Adrenal gland (tissue), 12 donors: Measurements from ENCODE around the gene DGKA. TPM values are rescaled to one million over a fixed set of nuclear protein-coding genes. Genes with fewer than 3 reads are reported as not detected.

Source experiments
- DNase-seq, 7 donors: peaks; one replicate each; pipeline ENCODE4 v3.0.0-alpha.2; 2019 to 2020
- H3K27ac ChIP-seq, 5 donors: fragments of 200-600 bp; sonication (generic) in 4 of 5; 1 replicate in 3 of 5; 2 replicates in 2 of 5; pipeline versions ENCODE4 v1.5.1 to v1.8.0; 2016 to 2020; ENCODE audit warnings: mild to moderate bottlenecking in 1 of 5
- H3K27me3 ChIP-seq: fragments of 200-600 bp; 2 replicates; pipeline ENCODE4 v1.8.0; 2021
- H3K36me3 ChIP-seq, 2 donors: fragments of 200-600 bp; replicated peaks in 1 of 2; 1 replicate in 1 of 2; 2 replicates in 1 of 2; pipeline versions ENCODE4 v1.5.1 to v1.8.0; 2018 to 2022
- H3K4me1 ChIP-seq, 2 donors: fragments of 200-600 bp; replicated peaks in 1 of 2; 1 replicate in 1 of 2; 2 replicates in 1 of 2; pipeline versions ENCODE4 v1.5.1 to v1.8.0; 2018 to 2021
- H3K4me3 ChIP-seq, 4 donors: fragments of 200-600 bp; sonication (generic) in 3 of 4; one replicate each; pipeline ENCODE4 v1.5.1; 2016 to 2018
- H3K9me3 ChIP-seq, 3 donors: fragments of 200-600 bp; sonication (generic) in 1 of 3; replicated peaks in 1 of 3; 1 replicate in 2 of 3; 2 replicates in 1 of 3; pipeline versions ENCODE4 v1.5.1 to v1.8.0; 2016 to 2021
- CTCF ChIP-seq, 6 experiments: fragments of 450-650 bp in 4 of 6; fragments of 200-600 bp in 2 of 6; sonication (generic) in 1 of 6; IDR thresholded peaks; 1 replicate in 5 of 6; 2 replicates in 1 of 6; pipeline versions ENCODE4 v1.5.1 to v1.8.0; 2016 to 2021; ENCODE audit warnings: antibody characterized with exemption in 6 of 6, mild to moderate bottlenecking in 2 of 6, moderate library complexity in 1 of 6
- POLR2A ChIP-seq, 2 donors: fragments of 450-650 bp; IDR thresholded peaks; one replicate each; pipeline ENCODE4 v1.6.1; 2017; ENCODE audit warnings: antibody characterized with exemption in 2 of 2, mild to moderate bottlenecking in 2 of 2, moderate library complexity in 1 of 2
- WGBS, 4 donors: extraction: QIAGEN DNeasy Blood & Tissue Kit in 2 of 4; methylation state at CpG; one replicate each; pipeline versions ENCODE4 v1.1.5 to v1.1.7; 2013 to 2017; 5-methylcytosine and 5-hydroxymethylcytosine counted together
- intact Hi-C, 2 donors: fragments of 100-400 bp; cut with DNase I; formaldehyde crosslinking; loops; one replicate each; pipeline versions ENCODE4 v1.14.1 to v1.15.0; 2022 to 2023
- polyA plus RNA-seq, 3 donors: library from polyadenylated mRNA; stranded (reverse); fragments of 200-250 nt in 2 of 3; fragments of 350-450 nt in 1 of 3; fragmentation: Illumina TruSeq in 1 of 3; extraction: RNeasy Lipid Tissue Mini Kit (QIAGEN cat#74804) in 1 of 3; gene quantifications; one replicate each; pipeline ENCODE4 v1.2.3, GENCODE V29; 2013 to 2014
- total RNA-seq, 9 donors: library from RNA; depleted of rRNA in 4 of 9; stranded (reverse); fragments of >200 nt in 4 of 9; fragments of 120-200 nt in 1 of 9; fragmentation: NEBNext Ultra II Directional in 1 of 9; extraction: Animal tissue kit (Norgen Biotek cat#: 25700) in 1 of 9; gene quantifications; one replicate each; pipeline versions ENCODE4 v1.1.0 to v1.2.4, GENCODE V29; 2013 to 2023
- donor health status: healthy with polysubstance abuse.
- donor health status: Bipolar disorder and iron deficiency.
- donor health status: DM: yes; HTN: yes; CAD: no.
- donor health status: DM: no; HTN: no; CAD: no.
- donor health status: DM: no; HTN: no; CAD: no.
- donor health status: DM: yes; HTN: yes; CAD: no.

Gene DGKA
- total and polyA plus RNA-seq, 12 donors = 16.0 to 116 (median 34.2) TPM

- Histone ChIP-seq H3K4me3 (no peak overlapping the region), H3K9me3 (no peaks in the 10 kb centered on the region), H3K27me3 (no peaks in the 10 kb centered on the region), H3K4me1 (no peaks in the 10 kb centered on the region), H3K36me3 (peaks cover 0 to 8% of the 10 kb centered on the region in 2 donors), H3K27ac (no peak overlapping the region)
- WGBS, 4 donors = 82 to 86% (median 84%) methylated on average over 6 of the region's 6 CpGs
- no peak for DNase-seq
- TF ChIP-seq CTCF (IDR thresholded peaks at IDR 0.05) = no peak
- no peak for TF ChIP-seq POLR2A (IDR thresholded peaks at IDR 0.05)
- intact Hi-C loops = no loop called here
Observed at GRCh38 chr12:55946553-55946952, 15.6 kb downstream of the DGKA start.

GRCh38 chr12:55955344-55955743 lies 24.4 kb downstream of the DGKA start:
- TF ChIP-seq POLR2A (IDR thresholded peaks at IDR 0.05) (no peak), CTCF (IDR thresholded peaks at IDR 0.05) (no peak)
- WGBS, 4 donors = 88 to 100% (median 92%) methylated on average over 3 to 4 of the region's 4 CpGs

GRCh38 chr12:55955800-55956508 lies 25.0 kb downstream of the DGKA start:
- peak in 5 of 7 donors; percentile 59 to 68 (median 61) for DNase-seq
- 81 to 89% (median 84%) methylated on average over 4 to 6 of the region's 6 CpGs for WGBS, 4 donors

More at GRCh38 chr12:55955344-55955743, 24.4 kb downstream of the DGKA start:
- Histone ChIP-seq H3K27ac (no peak overlapping the region), H3K4me3 (no peak overlapping the region), H3K4me1 (no peaks in the 10 kb centered on the region), H3K36me3 (peaks cover 0 to 9% of the 10 kb centered on the region in 2 donors), H3K9me3 (no peaks in the 10 kb centered on the region), H3K27me3 (no peaks in the 10 kb centered on the region)
- intact Hi-C loops = no loop called here
- no peak for DNase-seq

More at GRCh38 chr12:55955800-55956508, 25.0 kb downstream of the DGKA start:
- intact Hi-C loops = no loop called here
- Histone ChIP-seq H3K4me3 (no peak overlapping the region), H3K4me1 (no peaks in the 10 kb centered on the region), H3K9me3 (no peaks in the 10 kb centered on the region), H3K27me3 (no peaks in the 10 kb centered on the region), H3K36me3 (peaks cover 0 to 9% of the 10 kb centered on the region in 2 donors), H3K27ac (no peak overlapping the region)
- peak in 5 of 6 experiments; percentile 5 to 44 (median 31) for TF ChIP-seq CTCF (IDR thresholded peaks at IDR 0.05)
- no peak for TF ChIP-seq POLR2A (IDR thresholded peaks at IDR 0.05)
